ENCODE results near the gene PLCL2.

- no peak for TF ChIP-seq CTCF (IDR thresholded peaks at IDR 0.05; ENCODE audit: insufficient read depth, low read length, poor library complexity, severe bottlenecking)
- no peak for TF ChIP-seq EZH2phosphoT487 (conservative IDR thresholded peaks at IDR 0.05; ENCODE audit: low read length)
These were observed 2.7 kb upstream of the PLCL2 start for GRCh38 chr3:16881896-16882630.

All from SU-DHL-6 (cell line).